HAP-1 (cell line): ENCODE results near the gene SNAPC2.

Experiments
- DNase-seq, 2 experiments: peaks; one replicate each; pipeline ENCODE4 v3.0.0-alpha.2; 2016 to 2020; ENCODE audit warnings: low spot score in 2 of 2
- H3K27me3 ChIP-seq: fragments of 250-450 bp; sonication (Bioruptor Pico); 2 replicates; pipeline ENCODE4 v1.5.1; 2020; ENCODE audit warnings: low read depth, mild to moderate bottlenecking, moderate library complexity
- H3K36me3 ChIP-seq: fragments of 250-450 bp; sonication (Bioruptor Pico); replicated peaks from 2 replicates; pipeline ENCODE4 v1.5.1; 2020; ENCODE audit warnings: mild to moderate bottlenecking
- H3K4me1 ChIP-seq: fragments of 250-450 bp; sonication (Bioruptor Pico); 2 replicates; pipeline ENCODE4 v1.5.1; 2020; ENCODE audit warnings: mild to moderate bottlenecking
- H3K4me3 ChIP-seq: fragments of 250-450 bp; sonication (Bioruptor Pico); 2 replicates; pipeline ENCODE4 v1.5.1; 2020; ENCODE audit warnings: mild to moderate bottlenecking, moderate library complexity
- H3K9me3 ChIP-seq: fragments of 250-450 bp; sonication (Bioruptor Pico); 2 replicates; pipeline ENCODE4 v1.5.1; 2020; ENCODE audit warnings: mild to moderate bottlenecking, moderate library complexity
- in situ Hi-C: fragments of 300-500 bp; cut with MboI; formaldehyde crosslinking; loops from 3 replicates; pipeline ENCODE4 v1.14.3; 2020; ENCODE audit warnings: low sequenced_read_pairs, inconsistent platforms, mixed read lengths

Gene SNAPC2

DNA sequence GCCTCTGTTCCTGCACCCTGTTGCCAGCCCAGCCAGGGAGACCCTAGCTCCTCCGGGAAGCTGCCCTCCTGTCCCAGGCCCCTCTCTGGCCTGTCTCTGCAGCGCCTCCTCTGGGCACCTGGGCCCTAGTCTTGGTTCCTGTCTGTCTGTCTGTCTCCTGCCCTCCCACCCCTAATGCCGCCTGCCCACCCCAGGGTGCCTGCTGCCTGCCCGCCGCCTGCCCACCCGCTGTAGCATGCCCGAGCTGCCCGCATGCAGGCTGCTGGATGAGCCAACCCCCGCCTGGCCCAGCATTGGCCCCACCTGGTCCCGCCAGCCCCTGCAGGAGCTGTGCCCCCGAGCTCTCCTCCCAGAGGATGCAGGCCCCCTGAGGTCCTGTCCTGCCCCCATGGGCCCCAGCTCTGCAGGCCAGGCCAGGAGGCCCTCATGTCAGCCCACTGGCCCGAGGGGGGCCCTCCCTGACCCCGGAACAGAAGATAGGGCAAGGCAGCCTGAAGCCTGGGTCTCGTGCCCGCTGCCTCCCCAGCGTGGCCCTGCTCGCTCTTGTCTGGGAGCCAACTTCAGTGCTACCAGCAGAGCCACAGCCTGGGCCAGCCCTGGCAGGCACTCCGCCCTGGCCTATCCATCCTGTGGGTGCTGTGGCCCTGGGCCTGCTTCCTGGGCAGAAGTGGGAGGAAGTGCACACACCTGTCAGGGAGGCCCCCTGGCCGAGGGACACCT, 11.2 kb upstream of the SNAPC2 start:
- in situ Hi-C loops: no loop called here
- no peak overlapping the region for H3K4me3 ChIP-seq
- no peaks in the 10 kb centered on the region for H3K27me3 ChIP-seq
- peaks cover 21% of the 10 kb centered on the region for H3K36me3 ChIP-seq
- no peak for DNase-seq
- H3K4me1 ChIP-seq: peaks cover 8% of the 10 kb centered on the region
- H3K9me3 ChIP-seq: no peaks in the 10 kb centered on the region

DNA sequence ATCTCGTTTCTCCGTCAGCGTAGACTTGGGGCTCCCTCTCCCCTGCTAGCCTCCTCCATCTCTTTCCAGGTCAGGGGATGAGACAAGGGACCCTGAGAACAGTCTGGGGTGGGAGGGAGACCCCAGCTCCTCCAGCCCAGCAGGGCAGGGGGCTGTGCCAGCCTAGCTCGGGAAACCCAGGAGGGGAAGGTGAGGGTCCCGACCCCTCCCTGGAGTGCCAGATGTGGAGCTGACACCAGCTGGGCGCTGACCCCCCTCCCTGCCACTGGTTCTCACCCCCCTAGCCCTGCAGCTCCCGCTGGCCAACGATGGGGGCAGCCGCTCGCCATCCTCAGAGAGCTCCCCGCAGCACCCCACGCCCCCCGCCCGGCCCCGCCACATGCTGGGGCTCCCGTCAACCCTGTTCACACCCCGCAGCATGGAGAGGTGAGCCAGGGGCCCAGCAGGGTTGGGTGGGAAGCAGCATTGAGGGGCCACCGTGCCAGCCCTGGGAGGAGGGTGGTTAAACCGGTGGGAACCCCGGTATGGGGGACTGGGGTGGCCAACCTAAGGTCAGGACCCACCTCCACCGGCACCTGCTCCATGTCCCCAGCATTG, 10.6 kb upstream of the SNAPC2 start:
- Histone ChIP-seq H3K9me3 (no peaks in the 10 kb centered on the region), H3K4me1 (peaks cover 7% of the 10 kb centered on the region), H3K27me3 (no peaks in the 10 kb centered on the region), H3K36me3 (peaks cover 21% of the 10 kb centered on the region), H3K4me3 (no peak overlapping the region)
- no peak for DNase-seq
- in situ Hi-C loops: no loop called here

DNA sequence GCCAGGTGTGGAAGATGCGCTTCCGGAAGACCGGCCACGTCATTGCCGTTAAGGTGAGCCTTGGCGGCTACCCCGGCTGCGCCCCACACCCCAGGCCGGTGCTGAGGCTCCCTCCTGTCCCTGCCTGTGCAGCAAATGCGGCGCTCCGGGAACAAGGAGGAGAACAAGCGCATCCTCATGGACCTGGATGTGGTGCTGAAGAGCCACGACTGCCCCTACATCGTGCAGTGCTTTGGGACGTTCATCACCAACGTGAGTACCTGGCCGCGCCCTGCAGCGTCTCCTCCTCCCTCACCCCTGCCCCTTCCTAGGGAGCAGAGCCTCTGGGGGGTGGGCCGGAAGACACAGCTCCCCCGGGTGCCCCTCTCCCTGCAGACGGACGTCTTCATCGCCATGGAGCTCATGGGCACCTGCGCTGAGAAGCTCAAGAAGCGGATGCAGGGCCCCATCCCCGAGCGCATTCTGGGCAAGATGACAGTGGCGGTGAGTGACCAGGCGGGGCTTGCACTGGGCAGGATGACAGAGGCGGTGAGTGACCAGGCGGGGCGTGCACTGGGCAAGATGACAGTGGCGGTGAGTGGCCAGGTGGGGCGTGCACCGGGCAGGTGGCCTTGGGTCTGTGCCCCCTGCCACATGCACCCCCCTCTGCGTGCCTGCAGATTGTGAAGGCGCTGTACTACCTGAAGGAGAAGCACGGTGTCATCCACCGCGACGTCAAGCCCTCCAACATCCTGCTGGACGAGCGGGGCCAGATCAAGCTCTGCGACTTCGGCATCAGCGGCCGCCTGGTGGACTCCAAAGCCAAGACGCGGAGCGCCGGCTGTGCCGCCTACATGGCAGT, 9.6 kb upstream of the SNAPC2 start:
- H3K36me3 ChIP-seq: peaks cover 21% of the 10 kb centered on the region
- H3K4me1 ChIP-seq: no peaks in the 10 kb centered on the region
- no peak overlapping the region for H3K4me3 ChIP-seq
- in situ Hi-C loops: no loop called here
- DNase-seq: no peak
- H3K27me3 ChIP-seq: peaks cover 3% of the 10 kb centered on the region
- no peaks in the 10 kb centered on the region for H3K9me3 ChIP-seq

DNA sequence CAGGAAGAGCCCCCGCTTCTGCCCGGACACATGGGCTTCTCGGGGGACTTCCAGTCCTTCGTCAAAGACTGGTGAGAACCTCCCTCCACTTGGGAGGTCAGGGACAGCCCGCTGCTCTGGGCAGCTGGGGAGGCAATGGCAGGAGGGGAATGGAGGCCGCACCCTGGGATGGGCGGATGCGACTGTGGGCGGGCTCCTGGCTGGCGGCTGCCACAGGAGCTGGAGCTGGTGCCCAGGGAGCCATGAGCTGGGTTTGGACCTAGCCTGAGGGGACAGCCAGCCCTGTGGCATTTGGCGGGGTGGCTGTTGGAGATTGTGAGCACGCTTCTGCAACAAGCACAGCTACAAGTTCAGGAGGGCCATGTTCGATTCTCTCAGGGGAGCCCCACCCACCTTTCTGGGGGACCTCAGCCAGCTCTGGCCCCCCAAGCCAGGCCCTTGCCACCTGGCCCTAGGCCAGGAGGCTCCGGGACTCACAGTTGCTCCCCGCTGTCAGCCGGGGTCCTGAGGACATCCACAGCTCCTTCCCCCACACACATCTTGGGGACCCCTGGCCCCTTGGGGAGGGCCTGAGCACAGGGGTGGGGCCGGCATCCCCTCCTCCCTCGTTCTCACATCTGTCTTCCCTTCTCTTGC, 8.5 kb upstream of the SNAPC2 start:
- in situ Hi-C loops: no loop called here
- Histone ChIP-seq H3K4me3 (no peak overlapping the region), H3K36me3 (peaks cover 18% of the 10 kb centered on the region), H3K27me3 (peaks cover 13% of the 10 kb centered on the region), H3K9me3 (no peaks in the 10 kb centered on the region), H3K4me1 (no peaks in the 10 kb centered on the region)
- no peak for DNase-seq

DNA sequence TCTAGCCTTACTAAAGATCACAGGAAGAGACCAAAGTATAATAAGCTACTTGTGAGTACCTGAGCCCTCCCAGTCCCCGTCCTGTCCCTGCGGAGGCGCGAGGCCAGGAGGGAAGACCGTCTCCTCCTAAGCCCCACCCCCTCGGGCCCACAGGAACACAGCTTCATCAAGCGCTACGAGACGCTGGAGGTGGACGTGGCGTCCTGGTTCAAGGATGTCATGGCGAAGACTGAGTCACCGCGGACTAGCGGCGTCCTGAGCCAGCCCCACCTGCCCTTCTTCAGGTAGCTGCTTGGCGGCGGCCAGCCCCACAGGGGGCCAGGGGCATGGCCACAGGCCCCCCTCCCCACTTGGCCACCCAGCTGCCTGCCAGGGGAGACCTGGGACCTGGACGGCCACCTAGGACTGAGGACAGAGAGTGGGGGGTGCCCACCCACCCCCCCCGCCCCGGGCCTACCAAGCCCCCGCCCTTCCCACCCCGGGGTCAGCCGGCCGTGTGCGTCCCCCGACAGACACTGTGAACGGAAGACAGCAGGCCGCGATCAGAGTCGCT, 7.9 kb upstream of the SNAPC2 start:
- Histone ChIP-seq H3K9me3 (no peaks in the 10 kb centered on the region), H3K4me3 (no peak overlapping the region), H3K36me3 (peaks cover 18% of the 10 kb centered on the region), H3K27me3 (peaks cover 17% of the 10 kb centered on the region), H3K4me1 (no peaks in the 10 kb centered on the region; the same call in 1 of the 2 replicates)
- no peak for DNase-seq
- in situ Hi-C loops: no loop called here

DNA sequence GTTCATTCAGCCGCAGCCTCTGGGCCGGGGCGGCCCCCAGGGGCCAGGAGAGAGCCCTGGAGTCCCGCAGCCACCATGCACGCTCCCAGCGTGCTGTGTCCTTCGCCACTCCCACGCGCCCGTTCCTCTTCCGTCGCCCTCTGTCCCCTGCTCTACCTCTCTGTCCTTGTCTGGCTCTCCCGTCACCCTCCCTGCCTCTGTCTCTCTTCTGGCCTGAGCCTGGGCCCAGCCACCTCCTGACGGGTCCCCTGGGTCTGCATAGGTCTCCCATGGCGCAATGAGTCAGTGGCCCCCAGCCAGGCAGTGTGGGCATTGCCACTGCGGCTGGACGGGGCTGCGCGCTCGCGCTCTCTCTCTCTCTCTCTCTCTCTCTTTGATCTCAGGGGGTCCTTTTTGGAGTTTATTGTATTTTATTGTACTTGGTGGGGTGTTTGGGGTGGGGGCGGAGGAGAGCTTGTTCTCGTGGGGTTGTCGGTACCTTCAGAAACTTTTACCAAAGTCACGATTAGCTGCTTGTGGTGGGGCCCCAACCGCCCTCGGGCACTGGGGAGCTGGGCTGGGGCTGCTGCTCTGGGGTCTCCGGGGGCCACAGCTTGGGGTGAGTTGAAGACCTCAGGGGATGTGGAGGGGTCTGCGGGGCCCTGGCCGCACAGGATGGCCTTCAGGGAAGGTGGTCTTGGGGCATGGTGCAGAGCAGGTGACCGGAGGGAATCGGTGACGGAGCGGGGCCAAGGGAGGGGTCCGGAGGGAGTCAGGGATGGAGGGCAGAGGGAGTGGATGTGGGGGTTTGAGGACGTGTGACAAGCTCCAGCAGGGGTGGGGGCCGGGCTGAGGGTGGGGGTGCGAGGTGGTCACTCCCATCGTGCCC, 7.2 kb upstream of the SNAPC2 start:
- Histone ChIP-seq H3K4me1 (peaks cover 6% of the 10 kb centered on the region), H3K9me3 (no peaks in the 10 kb centered on the region), H3K36me3 (peaks cover 18% of the 10 kb centered on the region), H3K4me3 (no peak overlapping the region), H3K27me3 (peaks cover 24% of the 10 kb centered on the region)
- in situ Hi-C loops: no loop called here
- DNase-seq: no peak

DNA sequence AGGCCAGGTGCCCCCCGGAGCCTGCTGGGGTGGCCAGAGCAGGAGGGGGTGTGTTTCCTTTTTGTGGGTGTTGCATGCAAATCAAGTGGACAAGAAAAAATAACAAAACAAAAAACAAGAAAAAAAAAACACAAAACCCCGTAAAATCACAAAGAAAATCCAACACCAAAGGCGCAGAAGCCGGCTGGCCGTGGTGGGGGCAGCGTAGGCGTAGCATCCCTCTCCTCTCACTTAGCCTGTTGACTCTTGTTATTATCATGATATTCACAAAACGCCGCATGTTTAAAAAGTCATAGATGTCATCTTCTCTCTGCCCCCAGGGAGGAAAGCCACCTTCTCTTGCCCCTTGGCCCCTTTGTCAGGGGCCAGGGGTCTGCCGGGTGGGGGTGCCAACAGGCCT, 6.5 kb upstream of the SNAPC2 start:
- in situ Hi-C loops: no loop called here
- Histone ChIP-seq H3K9me3 (no peaks in the 10 kb centered on the region), H3K27me3 (peaks cover 25% of the 10 kb centered on the region), H3K36me3 (peaks cover 18% of the 10 kb centered on the region), H3K4me1 (peaks cover 13% of the 10 kb centered on the region), H3K4me3 (no peak overlapping the region)
- DNase-seq: no peak

DNA sequence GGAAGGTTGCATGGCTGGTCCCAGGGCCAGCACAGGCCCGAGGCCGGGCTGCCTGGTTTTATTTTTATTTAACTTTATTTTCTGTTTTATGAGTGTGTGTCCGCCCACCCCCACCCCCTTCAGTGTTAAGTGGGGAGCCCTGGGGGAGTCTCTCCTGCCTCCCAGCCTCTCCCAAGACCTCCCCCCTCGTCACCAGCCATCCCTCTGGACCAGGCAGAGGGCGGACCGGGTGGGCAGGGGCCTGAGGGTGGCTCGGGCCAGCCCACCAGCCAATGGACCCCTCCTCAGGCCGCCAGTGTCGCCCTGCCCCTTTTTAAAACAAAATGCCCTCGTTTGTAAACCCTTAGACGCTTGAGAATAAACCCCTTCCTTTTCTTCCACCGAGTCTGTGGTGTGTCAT, 6.0 kb upstream of the SNAPC2 start:
- peaks cover 25% of the 10 kb centered on the region for H3K27me3 ChIP-seq
- no peak for DNase-seq
- H3K4me3 ChIP-seq: no peak overlapping the region
- H3K4me1 ChIP-seq: peaks cover 15% of the 10 kb centered on the region
- in situ Hi-C loops: no loop called here
- H3K36me3 ChIP-seq: peaks cover 18% of the 10 kb centered on the region
- no peaks in the 10 kb centered on the region for H3K9me3 ChIP-seq

DNA sequence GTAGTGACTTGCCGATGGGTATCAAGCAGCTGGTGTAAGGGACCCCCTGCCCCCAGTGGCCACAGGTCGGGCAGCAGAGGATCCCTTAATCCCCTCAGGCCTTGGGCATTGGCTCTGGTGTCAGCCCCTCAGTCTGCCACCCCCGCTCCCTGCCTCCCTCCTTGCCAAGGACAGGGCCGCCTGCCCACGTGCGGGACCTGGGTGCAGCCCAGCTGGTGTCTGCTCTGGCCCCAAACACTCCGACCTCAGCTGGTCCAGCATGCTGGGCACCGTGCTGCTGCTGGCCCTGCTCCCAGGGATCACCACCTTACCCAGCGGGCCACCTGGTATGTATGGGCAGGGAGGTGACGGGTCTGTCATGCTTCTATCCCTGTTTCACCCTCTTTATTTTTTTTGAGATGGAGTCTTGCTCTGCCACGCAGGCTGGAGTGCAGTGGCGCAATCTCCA, 5.5 kb upstream of the SNAPC2 start, which contains the start of gene TGFBR3L:
TGFBR3L (plus strand) TSS at position 233 of the 448 bp plus-strand sequence.
- Histone ChIP-seq H3K9me3 (no peaks in the 10 kb centered on the region), H3K36me3 (peaks cover 18% of the 10 kb centered on the region), H3K4me3 (no peak within 1 kb of the TSS), H3K27me3 (peaks cover 25% of the 10 kb centered on the region), H3K4me1 (peaks cover 20% of the 10 kb centered on the region)
- DNase-seq: no peak
- in situ Hi-C loops: no loop called here

DNA sequence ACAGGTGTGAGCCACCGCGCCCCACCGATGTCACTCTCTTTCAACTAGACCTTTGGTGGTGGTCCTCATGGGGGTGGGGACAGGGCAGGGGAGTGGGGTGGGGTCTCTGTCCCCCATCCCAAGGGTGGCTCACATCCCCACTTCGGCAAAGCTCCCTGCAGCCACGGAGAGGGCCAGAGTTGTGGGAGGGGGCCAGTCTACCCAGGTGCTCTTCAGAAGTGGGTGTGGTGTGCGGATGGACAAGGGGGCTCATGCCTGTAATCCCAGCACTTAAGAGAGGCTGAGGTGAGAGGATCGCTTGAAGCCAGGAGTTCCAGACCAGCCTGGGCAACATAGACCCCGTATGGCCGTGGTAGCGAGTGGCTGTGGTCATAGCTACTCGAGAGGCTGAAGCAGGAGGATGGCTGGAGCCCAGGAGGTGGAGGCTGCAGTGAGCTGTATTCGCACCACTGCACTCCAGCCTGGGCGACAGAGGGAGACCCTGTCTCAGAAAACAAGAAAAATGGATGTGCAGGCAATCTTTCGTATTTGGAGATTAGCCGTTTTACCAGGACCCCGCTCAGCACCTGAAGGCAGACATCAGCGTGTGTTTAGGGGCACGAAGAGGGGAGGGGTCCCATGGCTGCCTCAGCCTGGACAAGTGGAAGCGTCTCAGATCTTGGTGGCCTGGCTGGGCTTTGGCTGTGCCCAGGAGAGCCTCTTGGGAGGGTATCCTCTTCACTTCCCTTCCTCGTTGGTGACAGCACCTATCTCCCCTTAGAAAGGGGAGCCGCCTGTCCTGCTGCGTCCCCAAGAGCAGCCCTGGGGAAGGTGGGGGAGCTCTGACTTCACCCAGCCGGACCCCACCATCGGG, 4.7 kb upstream of the SNAPC2 start:
- peaks cover 17% of the 10 kb centered on the region for H3K36me3 ChIP-seq
- in situ Hi-C loops: no loop called here
- peaks cover 22% of the 10 kb centered on the region for H3K4me1 ChIP-seq
- H3K27me3 ChIP-seq: peaks cover 25% of the 10 kb centered on the region
- no peaks in the 10 kb centered on the region for H3K9me3 ChIP-seq
- no peak for DNase-seq
- H3K4me3 ChIP-seq: no peak overlapping the region

DNA sequence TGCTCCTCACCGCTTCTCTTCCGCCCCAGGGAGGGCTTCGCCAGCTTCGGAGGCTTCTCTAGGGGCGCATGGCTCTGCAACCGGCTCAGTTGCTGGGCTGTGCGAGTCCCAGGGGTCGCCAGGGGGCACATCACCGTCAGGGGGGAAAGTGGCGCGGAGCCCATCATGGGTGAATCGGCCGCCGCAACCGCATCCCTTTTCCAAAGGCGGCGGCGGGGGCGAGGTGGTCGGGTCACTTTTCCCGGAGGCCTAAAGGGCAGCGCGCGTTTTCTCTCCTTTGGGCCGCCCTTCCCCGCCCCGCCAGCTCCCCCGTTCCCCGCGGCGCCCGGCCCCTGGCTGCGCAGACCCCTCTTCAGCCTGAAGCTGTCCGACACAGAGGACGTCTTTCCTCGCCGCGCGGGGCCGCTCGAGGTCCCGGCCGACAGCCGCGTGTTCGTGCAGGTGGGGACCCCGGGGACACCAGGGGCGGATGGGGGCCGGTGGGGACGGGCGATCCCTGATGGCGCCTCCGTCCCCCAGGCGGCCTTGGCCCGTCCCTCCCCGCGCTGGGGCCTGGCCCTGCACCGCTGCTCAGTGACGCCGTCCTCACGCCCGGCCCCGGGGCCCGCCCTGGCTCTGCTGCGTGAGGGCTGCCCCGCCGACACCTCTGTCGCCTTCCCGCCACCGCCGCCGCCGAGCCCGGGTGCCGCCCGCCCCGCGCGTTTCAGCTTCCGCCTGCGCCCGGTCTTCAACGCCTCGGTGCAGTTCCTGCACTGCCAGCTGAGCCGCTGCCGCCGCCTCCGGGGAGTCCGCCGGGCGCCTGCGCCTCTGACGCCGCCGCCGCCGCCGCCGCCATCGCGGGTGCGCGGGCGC, 3.8 kb upstream of the SNAPC2 start:
- H3K36me3 ChIP-seq: peaks cover 11% of the 10 kb centered on the region
- no peaks in the 10 kb centered on the region for H3K9me3 ChIP-seq
- DNase-seq: no peak
- H3K27me3 ChIP-seq: peaks cover 25% of the 10 kb centered on the region
- no peak overlapping the region for H3K4me3 ChIP-seq
- H3K4me1 ChIP-seq: peaks cover 22% of the 10 kb centered on the region
- in situ Hi-C loops: no loop called here
